GM12874 (cell line): ENCODE results near the gene NUDT13.

Experiments
- TF ChIP-seq, protein P1 (sequence below): IDR thresholded peaks from 2 replicates; pipeline ENCODE4 v1.5.1; 2011; ENCODE audit warnings: low read depth, mild to moderate bottlenecking, control low read depth, low read length, moderate library complexity; ENCODE audit not compliant: insufficient read depth

The NUDT13 gene

DNA sequence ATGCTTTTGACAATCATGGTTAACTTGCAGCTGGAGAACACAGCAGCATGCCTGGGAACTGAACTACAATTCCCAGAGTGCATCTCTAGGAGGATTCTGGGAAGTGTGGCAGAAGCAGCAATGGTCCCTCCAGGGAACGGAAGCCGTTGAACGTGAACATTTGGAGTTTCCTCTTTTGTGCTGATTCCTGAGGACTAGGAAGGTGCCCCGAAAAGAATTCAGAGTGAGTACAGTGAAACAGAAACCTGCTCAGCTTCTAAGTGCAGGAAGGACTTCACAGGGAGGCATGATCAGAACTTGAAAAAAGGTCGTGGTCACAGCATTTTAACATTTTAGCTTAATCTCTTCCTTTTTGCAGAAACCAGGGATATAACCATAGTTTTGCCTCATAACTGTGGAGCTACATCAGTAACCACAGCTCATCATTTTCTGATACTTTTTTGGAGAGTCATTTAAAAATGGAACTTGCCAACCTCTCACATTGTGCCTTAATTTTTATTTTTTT, at the start of gene NUDT13:
NUDT13 (plus strand) TSS at position 111 of the 505 bp plus-strand sequence. CDS start 3,911 bp downstream, outside the sequence.
- TF ChIP-seq, protein P1, sequence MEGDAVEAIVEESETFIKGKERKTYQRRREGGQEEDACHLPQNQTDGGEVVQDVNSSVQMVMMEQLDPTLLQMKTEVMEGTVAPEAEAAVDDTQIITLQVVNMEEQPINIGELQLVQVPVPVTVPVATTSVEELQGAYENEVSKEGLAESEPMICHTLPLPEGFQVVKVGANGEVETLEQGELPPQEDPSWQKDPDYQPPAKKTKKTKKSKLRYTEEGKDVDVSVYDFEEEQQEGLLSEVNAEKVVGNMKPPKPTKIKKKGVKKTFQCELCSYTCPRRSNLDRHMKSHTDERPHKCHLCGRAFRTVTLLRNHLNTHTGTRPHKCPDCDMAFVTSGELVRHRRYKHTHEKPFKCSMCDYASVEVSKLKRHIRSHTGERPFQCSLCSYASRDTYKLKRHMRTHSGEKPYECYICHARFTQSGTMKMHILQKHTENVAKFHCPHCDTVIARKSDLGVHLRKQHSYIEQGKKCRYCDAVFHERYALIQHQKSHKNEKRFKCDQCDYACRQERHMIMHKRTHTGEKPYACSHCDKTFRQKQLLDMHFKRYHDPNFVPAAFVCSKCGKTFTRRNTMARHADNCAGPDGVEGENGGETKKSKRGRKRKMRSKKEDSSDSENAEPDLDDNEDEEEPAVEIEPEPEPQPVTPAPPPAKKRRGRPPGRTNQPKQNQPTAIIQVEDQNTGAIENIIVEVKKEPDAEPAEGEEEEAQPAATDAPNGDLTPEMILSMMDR = no peak

DNA sequence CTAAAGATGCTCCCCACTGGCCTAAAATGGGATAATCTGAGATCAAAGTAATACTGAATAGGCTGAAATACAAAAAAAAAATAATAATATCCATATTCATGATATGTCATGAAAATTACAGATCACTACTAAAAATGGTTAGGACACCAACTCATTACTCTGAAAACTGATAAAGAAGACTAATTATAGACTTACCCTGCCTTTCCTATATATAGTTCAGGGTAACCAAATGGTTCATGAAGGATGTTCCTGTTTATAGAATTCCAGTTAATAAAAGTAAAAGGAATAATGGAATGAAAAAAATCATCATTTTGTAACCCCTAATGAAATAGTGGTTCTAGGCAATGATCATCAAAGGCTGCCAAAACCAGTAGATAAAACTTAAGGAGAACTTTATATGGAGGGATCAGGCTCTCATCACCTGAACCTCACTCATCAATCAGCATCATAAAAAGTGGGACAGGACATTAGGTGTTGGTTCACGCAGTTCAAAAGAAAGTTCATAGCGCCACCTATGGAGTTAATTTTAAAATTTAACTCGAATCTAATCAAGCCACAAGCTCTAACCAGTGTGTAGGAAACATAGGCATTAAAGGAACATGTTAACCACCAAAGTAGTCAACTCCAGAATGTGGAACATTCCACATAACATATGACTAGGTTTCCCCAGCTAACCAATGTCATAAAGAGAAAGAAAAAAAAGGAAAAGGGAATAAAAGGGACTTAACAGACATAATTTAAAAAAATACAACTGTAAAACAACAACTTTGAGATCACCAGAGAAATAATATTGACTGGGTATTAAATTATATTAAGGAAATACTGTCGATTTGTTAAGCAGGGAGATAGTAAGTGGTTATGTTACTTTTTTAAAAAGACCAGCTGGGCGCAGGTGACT, 49.3 kb upstream of the NUDT13 start:
- TF ChIP-seq, protein P1 = peak; percentile 29; the same call in 1 of the 2 replicates

DNA sequence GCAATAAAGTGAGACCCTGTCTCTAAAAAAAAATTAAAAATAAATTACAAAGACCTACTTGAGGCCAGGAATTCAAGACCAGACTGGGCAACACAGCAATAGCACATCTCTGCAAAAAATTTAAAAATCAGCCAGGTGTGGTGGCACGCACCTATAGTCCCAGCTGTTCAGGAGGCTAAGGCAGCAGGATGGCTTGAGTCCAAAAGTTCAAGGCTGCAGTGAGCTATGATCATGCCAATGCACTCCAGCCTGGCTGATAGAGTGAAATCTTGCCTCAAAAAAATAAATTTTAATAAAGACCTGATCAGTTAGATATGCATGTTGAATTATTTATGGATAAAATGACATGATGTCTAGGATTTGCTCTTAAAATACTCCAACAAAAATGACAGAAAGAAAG, 48.5 kb upstream of the NUDT13 start:
- TF ChIP-seq, protein P1 = no peak

DNA sequence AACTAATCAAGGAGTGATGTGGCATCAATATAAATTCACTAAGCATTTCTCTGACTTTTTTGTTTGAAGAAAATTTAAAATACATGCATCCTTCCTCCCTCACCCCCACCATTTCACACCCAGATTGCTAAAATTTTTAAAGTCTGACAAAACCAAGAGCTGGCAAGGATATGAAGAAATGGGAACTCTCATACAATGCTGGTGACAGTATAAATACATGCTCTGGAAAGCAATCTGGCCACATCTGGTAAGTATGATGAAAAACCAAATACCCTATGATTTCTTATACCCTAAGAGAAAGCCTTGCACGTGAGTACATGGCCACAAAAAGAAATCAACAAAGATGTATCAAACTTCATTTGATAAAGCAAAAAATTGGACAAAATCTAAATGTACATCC, 44.8 kb upstream of the NUDT13 start:
- TF ChIP-seq, protein P1 = no peak

DNA sequence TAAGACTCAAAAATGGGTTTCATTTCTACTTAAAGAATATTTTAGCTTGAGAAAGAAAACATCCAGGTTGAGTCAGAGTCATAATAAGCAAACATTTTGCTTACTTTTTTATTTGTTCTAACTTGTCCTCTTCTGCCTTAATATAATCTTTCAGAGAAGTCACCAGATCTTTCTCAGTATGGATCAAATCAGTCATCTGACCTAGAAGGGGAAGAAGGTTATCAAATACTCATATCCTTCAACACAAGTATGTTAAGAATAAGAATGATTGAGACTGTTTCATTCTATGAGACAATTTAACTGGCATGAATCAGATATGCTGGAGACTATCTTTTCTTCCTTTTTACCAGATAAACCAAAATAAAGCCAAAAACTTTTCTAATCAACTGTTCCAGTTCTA, 36.6 kb upstream of the NUDT13 start:
- TF ChIP-seq, protein P1 = no peak

DNA sequence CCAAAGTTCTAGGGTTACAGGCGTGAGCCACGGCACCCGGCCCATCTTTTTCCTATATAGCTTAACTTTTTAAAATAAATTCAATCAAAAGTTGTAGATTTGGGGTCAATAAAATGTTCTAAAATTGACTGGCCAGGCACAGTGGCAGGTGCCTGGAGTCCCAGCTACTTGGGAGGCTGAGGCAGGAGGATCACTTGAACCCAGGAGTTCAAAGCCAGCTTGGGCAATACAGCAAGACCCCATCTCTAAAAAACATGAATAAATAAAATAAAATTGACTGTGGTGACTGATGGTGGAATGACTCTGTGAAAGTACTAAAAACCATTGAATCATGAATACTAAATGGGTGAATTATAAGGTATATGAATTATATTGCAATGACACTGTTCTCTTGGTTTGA, 34.4 kb upstream of the NUDT13 start:
- TF ChIP-seq, protein P1 = no peak

DNA sequence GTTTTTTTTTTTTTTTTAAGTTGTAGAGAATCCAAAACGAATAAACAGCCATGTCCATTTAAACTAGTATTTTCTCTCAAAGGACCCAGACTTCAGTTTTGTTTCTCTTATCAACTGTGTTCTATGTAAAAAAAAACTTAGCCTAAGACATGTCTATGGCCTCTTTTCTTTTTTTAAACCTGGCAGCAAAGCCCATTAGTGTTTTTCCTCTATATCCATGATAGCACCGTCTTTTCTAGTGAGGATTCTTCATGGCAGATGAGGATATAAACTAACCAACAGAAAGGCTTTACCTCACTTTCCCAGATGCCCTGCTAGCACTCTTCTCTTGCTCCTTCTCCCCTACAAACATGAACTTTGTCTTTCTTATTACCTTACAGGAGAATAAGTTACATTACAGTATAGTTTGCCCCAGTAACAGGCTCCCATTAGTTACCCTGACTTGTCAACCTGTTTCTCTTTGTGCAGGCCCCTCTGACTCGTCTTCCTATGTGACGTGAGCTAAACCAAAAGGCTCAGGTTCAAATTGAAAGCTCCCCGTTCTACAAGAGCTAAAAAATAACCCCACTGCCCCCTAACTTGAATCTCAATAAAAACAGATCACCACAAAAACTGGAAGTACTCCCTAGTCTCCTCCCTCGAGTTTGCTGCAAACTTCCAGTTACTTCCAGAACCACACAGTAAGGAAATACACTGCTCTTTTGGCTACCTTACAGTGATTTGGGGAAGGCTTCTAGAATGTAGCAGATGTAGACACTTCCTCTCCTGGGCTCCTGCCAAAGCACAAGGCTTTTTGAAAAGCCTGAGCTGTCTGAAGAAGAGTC, 33.7 kb upstream of the NUDT13 start:
- TF ChIP-seq, protein P1 = no peak
